Subcutaneous adipose tissue (tissue), 4 donors: ENCODE measurements around the gene INCENP. TPM values are rescaled to one million over a fixed set of nuclear protein-coding genes. Genes with fewer than 3 reads are reported as not detected.

Source experiments
- total RNA-seq, 4 donors: library from RNA; depleted of rRNA; stranded (reverse); fragments of >200 nt; gene quantifications; one replicate each; pipeline ENCODE4 v1.1.0, GENCODE V29; 2016
- TF ChIP-seq, protein P1 (sequence below): fragments of 450-650 bp; IDR thresholded peaks from one replicate; pipeline ENCODE4 v1.5.1; 2016; ENCODE audit warnings: low read depth, mild to moderate bottlenecking, control low read depth, antibody characterized with exemption, moderate library complexity

INCENP gene
- total RNA-seq, 4 donors from 2014 or later: 8.8 to 15.0 (median 12.3) TPM

DNA sequence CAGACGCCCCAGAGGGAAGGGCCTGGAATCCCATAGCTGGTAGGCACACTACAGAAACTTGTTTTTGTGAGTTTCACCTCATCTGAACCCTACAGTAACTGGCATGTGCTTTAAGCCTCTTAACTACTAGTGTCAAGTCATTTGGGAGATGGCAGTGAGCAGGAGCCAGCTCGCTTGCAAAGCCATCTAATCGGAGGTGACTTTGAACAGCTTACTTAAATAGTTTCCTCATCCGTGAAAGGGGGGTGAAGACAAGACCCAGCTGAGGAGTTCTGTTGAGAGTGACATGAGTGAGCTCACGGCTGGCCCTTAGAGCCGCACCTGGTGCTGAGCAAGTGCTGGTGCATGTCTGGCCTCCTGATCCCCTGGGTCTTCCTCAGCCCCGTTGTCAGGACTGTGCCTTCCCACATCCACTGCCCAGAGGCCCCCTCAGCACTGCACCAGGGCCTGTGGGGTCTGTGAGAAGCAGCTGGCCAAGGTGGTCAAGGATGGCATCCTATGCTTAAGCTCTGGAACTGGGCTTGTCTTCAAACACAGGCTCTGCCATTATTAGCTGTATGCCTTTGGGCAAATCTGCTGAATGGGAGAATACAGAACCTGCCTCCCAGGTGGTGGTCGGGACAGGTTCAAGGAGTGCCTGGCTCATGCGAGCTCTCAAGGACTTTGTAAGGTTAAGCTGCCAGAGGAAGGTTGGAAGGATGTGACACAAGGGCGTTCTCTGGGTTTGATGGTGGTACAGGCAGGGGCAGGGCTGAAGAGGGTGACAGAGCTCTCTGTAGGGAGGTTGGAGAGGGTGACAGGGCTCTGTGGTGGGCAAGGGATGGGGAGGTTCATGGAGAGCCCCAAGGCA, 27.3 kb downstream of the INCENP start:
- TF ChIP-seq, protein P1, sequence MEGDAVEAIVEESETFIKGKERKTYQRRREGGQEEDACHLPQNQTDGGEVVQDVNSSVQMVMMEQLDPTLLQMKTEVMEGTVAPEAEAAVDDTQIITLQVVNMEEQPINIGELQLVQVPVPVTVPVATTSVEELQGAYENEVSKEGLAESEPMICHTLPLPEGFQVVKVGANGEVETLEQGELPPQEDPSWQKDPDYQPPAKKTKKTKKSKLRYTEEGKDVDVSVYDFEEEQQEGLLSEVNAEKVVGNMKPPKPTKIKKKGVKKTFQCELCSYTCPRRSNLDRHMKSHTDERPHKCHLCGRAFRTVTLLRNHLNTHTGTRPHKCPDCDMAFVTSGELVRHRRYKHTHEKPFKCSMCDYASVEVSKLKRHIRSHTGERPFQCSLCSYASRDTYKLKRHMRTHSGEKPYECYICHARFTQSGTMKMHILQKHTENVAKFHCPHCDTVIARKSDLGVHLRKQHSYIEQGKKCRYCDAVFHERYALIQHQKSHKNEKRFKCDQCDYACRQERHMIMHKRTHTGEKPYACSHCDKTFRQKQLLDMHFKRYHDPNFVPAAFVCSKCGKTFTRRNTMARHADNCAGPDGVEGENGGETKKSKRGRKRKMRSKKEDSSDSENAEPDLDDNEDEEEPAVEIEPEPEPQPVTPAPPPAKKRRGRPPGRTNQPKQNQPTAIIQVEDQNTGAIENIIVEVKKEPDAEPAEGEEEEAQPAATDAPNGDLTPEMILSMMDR: no peak

DNA sequence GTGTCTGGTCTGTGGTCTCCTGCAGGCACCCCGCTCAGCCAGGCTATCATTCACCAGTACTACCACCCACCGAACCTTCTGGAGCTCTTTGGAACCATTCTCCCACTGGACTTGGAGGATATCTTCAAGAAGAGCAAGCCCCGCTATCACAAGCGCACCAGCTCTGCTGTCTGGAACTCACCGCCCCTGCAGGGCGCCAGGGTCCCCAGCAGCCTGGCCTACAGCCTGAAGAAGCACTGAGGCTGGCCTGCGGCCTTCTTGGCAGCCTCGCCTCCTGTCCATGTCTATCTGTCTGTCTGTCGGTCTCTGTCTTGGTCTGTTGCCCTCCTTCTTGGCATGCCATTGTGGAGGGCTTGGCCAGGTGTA, 27.9 kb downstream of the INCENP start:
- TF ChIP-seq, protein P1: no peak

DNA sequence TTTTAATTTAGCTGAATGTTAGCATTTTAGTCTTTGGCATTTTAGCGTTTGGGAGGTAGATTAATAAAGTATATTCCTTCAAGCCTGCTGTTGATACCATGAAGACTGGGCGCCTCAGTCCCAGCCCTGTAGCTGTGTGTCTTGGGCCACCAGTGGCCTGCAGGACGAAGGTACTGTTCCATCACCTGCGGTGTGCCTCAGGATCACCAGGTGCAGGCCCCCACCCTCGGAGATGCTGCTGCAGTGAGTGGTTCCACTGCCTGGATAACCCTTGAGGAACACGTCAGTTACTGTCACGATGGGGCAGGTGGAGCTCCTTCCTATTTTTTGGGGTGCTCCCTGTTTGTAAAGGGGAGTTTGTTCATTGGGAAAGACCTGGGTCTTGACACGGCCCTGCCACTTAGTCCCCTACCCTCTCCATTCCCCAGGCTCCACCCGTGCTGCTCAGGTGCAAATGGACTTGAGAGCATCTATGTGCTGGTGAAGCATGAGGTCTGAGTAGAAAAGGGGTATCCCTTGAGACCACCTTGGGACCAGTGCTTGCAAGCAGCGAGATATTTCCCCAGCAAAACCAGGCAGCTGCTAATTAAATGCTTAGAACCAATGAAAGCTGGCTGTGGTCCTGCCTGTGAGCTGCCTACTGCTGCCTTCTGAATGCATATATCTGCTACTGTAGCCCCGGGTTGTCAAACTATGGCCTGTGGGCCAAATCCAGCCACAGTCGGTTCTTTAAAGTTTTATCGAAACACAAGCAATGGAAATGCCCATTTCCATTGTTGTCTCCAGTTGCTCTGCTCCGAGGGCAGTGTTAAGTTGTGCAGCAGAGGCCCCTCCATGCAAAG, 28.7 kb downstream of the INCENP start:
- TF ChIP-seq, protein P1: no peak

DNA sequence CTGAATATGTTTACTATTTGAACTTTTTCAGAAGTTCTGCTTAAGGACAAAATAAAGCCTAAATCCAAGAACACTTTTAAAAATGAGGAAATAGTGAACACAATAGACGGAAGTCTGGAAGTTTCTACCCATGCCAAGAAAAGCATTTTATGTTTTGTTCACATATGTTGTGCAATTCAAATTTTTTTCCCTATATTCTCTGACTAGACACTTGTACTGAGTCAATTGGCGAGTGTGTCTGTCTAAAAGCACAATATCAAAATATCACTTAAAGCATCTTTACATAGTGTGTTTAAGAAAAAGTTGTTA, 29.2 kb downstream of the INCENP start:
- TF ChIP-seq, protein P1: no peak

DNA sequence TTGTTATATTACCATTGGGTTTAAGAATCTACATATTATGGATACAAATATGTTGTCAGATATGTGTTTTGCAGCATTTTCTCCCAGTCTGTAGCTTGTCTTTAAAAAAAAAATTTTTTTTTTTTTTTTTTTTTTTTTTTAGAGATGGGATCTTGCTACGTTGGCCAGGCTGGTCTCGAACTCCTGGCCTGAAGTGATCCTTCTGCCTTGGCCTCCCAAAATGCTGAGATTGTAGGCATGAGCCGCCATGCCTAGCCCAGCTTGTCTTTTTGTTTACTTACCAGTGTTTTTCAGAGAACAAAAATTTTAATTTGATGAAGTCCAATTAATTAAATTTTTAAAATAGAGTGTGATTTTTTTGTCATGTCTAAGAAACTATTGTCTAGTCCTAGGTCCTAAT, 29.8 kb downstream of the INCENP start:
- TF ChIP-seq, protein P1: no peak

DNA sequence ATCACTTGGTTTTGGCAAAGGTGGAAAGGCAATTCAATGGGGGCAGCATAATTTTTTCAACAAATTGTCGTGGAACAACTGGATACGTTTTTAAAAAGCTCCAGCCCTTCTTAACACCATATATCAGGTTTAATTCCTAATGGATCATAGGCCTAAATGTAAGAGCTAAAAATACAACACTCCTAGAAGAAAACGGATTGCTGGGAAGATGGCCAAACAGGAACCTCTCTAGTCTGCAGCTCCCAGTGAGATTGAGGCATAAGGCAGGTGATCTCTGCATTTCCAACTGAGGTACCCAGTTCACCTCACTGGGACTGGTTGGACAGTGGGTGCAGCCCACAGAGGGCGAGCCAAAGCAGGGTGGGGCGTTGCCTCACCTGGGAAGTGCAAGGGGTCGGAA, 33.8 kb downstream of the INCENP start:
- TF ChIP-seq, protein P1: no peak

DNA sequence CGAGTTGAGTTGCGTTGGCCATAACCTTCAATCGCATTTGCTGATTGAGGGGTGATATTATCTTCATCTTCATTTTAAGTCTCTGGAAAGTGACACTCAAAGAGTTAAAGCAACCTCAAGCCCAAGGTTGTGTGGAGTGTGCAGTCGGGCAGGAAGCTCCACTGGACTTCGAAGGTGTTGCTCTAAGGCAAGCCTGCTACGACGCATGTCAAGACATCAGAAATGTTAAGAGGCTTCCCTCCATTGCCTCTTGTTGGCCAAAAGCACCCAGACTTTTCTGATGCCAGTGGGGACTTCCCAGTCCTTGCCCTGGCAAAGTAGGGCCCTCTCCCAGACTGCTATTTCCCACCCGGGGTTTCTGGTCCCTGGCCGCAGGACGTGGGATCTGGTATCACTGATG, 42.6 kb downstream of the INCENP start:
- TF ChIP-seq, protein P1: no peak
